ENCODE measurements around the gene MAML3.
A peak's percentile ranks its signal among the peaks of the same experiment; 100 is the strongest.

Gene MAML3

DNA sequence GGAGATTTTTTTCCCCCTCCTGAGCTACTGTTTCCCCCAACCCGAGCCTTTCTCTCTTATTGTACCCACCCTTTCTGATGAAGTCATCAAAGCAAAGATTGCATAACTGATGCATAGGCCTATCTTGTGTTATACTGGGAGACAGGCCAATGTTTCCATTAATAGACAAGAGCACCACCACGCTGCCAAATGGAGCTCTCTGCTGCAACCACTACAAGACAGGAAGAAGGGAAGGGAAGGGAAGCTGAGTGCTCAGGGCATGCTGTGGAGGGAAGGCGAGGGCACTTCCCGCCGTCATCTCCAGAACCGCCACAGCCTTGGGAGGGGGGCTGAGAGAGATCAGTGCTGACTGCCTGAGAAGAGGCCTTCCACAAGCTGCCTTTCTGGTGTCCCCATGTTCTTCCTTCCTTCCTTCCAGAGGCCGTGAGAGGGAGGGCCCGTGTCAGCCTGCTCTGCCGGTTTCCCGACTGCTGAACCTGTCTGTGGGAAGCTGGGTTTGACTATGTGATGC is 413.4 kb downstream of the MAML3 start:
- no peak for DNase-seq (ENCODE audit: insufficient read length, low spot score)
- TF ChIP-seq TAF1 (IDR thresholded peaks at IDR 0.05; ENCODE audit: low read depth, low read length) (no peak), SPI1 (IDR thresholded peaks at IDR 0.05; ENCODE audit: low read depth, low read length) (no peak), PAX5 (IDR thresholded peaks at IDR 0.05; ENCODE audit: insufficient read depth, low read length, severe bottlenecking) (no peak), POLR2AphosphoS5 (IDR thresholded peaks at IDR 0.05; ENCODE audit: low read depth, low read length) (no peak), POLR2A (IDR thresholded peaks at IDR 0.05; ENCODE audit: low read depth, low read length) (no peak), POU2F2 (IDR thresholded peaks at IDR 0.05; ENCODE audit: low read depth, low read length) (no peak)
- FAIRE-seq: no peak

DNA sequence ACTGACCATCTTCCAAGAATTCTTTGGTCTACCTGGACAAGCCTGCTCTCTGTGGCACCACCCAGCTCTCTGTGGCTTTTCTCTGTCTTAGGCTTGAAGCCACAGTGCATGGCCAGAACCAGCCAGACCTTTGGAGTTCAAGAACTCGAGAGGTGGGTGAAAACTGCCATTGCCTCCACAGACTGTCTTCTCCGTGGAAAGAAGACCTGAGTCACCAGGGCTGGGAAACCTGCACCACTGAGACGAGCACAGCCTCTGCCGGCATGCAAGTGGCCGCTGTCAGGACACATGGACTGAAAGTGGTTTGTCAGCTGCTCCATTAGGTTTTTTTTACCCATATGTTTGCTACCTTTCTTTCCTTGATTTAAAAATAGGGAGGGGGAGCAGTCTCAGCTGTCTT is 413.9 kb downstream of the MAML3 start:
- FAIRE-seq (no peak), DNase-seq (ENCODE audit: insufficient read length, low spot score) (no peak)

GRCh38 chr4:139738846-139739613 is 415.0 kb downstream of the MAML3 start:
- TF ChIP-seq SPI1 (IDR thresholded peaks at IDR 0.05; ENCODE audit: low read depth, low read length): no peak
- no peak for TF ChIP-seq POLR2AphosphoS5 (IDR thresholded peaks at IDR 0.05; ENCODE audit: low read depth, low read length)
- no peak for TF ChIP-seq POLR2A (IDR thresholded peaks at IDR 0.05; ENCODE audit: low read depth, low read length)
- TF ChIP-seq TAF1 (IDR thresholded peaks at IDR 0.05; ENCODE audit: low read depth, low read length): no peak
- no peak for TF ChIP-seq PAX5 (IDR thresholded peaks at IDR 0.05; ENCODE audit: insufficient read depth, low read length, severe bottlenecking)
- TF ChIP-seq POU2F2 (IDR thresholded peaks at IDR 0.05; ENCODE audit: low read depth, low read length): no peak
- DNase-seq (ENCODE audit: insufficient read length, low spot score) (no peak), FAIRE-seq (no peak)

More for the DNA sequence above, 413.9 kb downstream of the MAML3 start:
- no peak for TF ChIP-seq PAX5 (IDR thresholded peaks at IDR 0.05; ENCODE audit: insufficient read depth, low read length, severe bottlenecking)
- TF ChIP-seq POLR2A (IDR thresholded peaks at IDR 0.05; ENCODE audit: low read depth, low read length): no peak
- TF ChIP-seq TAF1 (IDR thresholded peaks at IDR 0.05; ENCODE audit: low read depth, low read length): no peak
- no peak for TF ChIP-seq SPI1 (IDR thresholded peaks at IDR 0.05; ENCODE audit: low read depth, low read length)
- TF ChIP-seq POU2F2 (IDR thresholded peaks at IDR 0.05; ENCODE audit: low read depth, low read length): no peak
- no peak for TF ChIP-seq POLR2AphosphoS5 (IDR thresholded peaks at IDR 0.05; ENCODE audit: low read depth, low read length)

GRCh38 chr4:139736661-139737060 is 417.3 kb downstream of the MAML3 start:
- TF ChIP-seq SPI1 (IDR thresholded peaks at IDR 0.05; ENCODE audit: low read depth, low read length): no peak
- TF ChIP-seq POLR2AphosphoS5 (IDR thresholded peaks at IDR 0.05; ENCODE audit: low read depth, low read length): no peak
- TF ChIP-seq PAX5 (IDR thresholded peaks at IDR 0.05; ENCODE audit: insufficient read depth, low read length, severe bottlenecking): no peak
- TF ChIP-seq POLR2A (IDR thresholded peaks at IDR 0.05; ENCODE audit: low read depth, low read length): no peak
- TF ChIP-seq TAF1 (IDR thresholded peaks at IDR 0.05; ENCODE audit: low read depth, low read length): no peak
- no peak for TF ChIP-seq POU2F2 (IDR thresholded peaks at IDR 0.05; ENCODE audit: low read depth, low read length)
- no peak for FAIRE-seq
- no peak for DNase-seq (ENCODE audit: insufficient read length, low spot score)

DNA sequence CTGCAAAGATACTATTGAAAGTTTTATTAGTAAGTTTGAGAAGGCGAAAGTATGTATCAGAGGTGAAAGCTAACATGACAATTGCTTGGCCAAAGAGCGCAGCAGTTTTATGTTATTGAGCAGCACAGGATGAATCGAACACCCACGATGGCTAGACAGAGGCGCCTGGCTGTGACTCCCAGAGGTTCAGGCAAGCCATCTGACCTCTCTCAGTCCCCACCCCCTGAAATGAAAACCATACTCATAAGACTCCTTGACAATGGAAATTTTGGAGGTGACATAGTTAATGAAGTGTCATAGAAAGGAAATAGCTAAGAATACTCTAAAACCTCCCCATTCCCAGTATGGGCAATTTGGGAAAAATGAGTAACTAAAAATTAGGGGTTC is 417.7 kb downstream of the MAML3 start:
- TF ChIP-seq POU2F2 (IDR thresholded peaks at IDR 0.05; ENCODE audit: low read depth, low read length) (no peak), POLR2A (IDR thresholded peaks at IDR 0.05; ENCODE audit: low read depth, low read length) (no peak), POLR2AphosphoS5 (IDR thresholded peaks at IDR 0.05; ENCODE audit: low read depth, low read length) (no peak), TAF1 (IDR thresholded peaks at IDR 0.05; ENCODE audit: low read depth, low read length) (no peak), PAX5 (IDR thresholded peaks at IDR 0.05; ENCODE audit: insufficient read depth, low read length, severe bottlenecking) (no peak), SPI1 (IDR thresholded peaks at IDR 0.05; ENCODE audit: low read depth, low read length) (no peak)
- DNase-seq (ENCODE audit: insufficient read length, low spot score) (no peak), FAIRE-seq (no peak)

- FAIRE-seq (no peak), DNase-seq (ENCODE audit: insufficient read length, low spot score) (peak; percentile 39)
- TF ChIP-seq SPI1 (IDR thresholded peaks at IDR 0.05; ENCODE audit: low read depth, low read length) (no peak), POU2F2 (IDR thresholded peaks at IDR 0.05; ENCODE audit: low read depth, low read length) (no peak)
These were observed 418.4 kb downstream of the MAML3 start for GRCh38 chr4:139735381-139736273.

- no peak for TF ChIP-seq POLR2AphosphoS5 (IDR thresholded peaks at IDR 0.05; ENCODE audit: low read depth, low read length)
- TF ChIP-seq POLR2A (IDR thresholded peaks at IDR 0.05; ENCODE audit: low read depth, low read length): no peak
- TF ChIP-seq TAF1 (IDR thresholded peaks at IDR 0.05; ENCODE audit: low read depth, low read length): no peak
- TF ChIP-seq POU2F2 (IDR thresholded peaks at IDR 0.05; ENCODE audit: low read depth, low read length): no peak
- TF ChIP-seq PAX5 (IDR thresholded peaks at IDR 0.05; ENCODE audit: insufficient read depth, low read length, severe bottlenecking): no peak
- TF ChIP-seq SPI1 (IDR thresholded peaks at IDR 0.05; ENCODE audit: low read depth, low read length): no peak
- FAIRE-seq (peak; percentile 88), DNase-seq (ENCODE audit: insufficient read length, low spot score) (peak; percentile 73)
These were observed 419.1 kb downstream of the MAML3 start for GRCh38 chr4:139734875-139735380.

DNA sequence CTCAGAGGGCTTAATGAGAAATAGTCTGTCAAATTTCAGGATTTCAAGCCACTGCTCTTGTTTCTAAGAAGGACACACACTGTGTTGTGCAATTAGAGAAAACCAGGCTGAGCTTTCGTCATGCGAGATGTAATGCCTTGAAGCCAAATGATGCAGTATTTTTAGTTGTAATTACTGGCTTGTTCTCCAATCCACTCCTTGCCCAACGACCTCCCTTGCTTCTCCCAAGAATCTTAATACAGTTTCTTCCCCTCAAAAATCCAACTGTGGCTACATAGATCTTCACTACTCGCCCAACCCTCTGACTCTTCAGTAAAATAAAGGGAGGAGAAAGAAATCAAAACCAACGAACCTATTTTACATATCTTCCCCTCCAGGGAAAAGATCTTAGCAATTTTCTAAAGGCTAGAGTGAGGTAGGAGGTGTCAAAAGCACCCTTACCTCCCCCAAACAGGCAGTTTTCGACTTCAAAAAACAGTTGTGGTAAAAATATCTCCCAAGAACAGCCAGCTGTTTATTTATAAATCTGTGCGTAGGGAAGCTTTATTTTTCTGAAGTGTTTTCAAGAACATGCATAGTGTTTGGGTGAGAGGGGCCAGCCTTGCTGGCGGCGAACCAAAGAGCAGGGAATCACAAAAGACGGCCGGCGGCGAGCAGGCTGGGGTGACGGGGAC is 419.6 kb downstream of the MAML3 start:
- TF ChIP-seq POU2F2 (IDR thresholded peaks at IDR 0.05; ENCODE audit: low read depth, low read length) (no peak), TAF1 (IDR thresholded peaks at IDR 0.05; ENCODE audit: low read depth, low read length) (no peak), POLR2AphosphoS5 (IDR thresholded peaks at IDR 0.05; ENCODE audit: low read depth, low read length) (no peak), SPI1 (IDR thresholded peaks at IDR 0.05; ENCODE audit: low read depth, low read length) (no peak), POLR2A (IDR thresholded peaks at IDR 0.05; ENCODE audit: low read depth, low read length) (no peak), PAX5 (IDR thresholded peaks at IDR 0.05; ENCODE audit: insufficient read depth, low read length, severe bottlenecking) (no peak)
- FAIRE-seq (no peak), DNase-seq (ENCODE audit: insufficient read length, low spot score) (no peak)

All from GM12891 (cell line).